Epidermal melanocyte (primary cell): ENCODE results near the gene GFPT1.

Source experiments
- DNase-seq: peaks from one replicate; pipeline ENCODE4 v3.0.0; 2011; ENCODE audit warnings: low spot score; ENCODE audit not compliant: insufficient read length

GFPT1 gene

DNA sequence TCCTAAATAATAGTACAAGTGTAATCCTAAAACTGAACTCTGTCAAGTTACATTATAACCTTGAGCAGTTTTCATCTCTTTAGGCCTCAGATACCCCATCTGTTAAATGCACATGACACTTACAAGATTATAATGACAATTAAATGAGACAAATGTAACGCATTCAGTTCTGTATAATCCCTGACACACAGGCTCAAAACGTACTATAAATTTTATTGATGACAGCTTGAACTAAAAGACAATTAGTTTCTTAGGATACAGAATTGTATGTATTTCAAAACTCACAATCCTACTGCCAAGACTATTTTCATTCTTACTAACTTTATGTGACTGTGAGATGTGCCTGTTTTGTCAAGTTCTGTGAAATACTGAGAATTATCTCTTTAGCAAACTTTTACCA lies 56.2 kb downstream of the GFPT1 start:
- DNase-seq = no peak

DNA sequence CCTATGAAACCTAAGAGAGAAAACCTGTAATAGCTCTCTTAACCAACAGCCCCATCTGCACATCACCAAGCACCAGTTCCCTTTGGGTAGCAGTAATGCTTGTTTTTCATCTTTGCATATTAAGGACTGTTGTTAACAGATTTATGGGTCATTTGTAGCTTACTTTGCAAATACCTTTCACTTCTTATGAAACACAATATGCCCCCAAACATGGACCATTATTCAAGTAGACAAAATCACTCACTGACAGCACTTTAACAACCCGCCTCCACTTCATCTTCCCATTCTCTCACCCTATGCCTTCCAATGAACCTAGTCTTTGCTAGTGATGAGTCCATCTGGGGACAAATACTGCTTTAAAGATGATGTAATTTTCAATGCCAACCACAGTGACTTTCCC lies 64.4 kb downstream of the GFPT1 start:
- DNase-seq = no peak

DNA sequence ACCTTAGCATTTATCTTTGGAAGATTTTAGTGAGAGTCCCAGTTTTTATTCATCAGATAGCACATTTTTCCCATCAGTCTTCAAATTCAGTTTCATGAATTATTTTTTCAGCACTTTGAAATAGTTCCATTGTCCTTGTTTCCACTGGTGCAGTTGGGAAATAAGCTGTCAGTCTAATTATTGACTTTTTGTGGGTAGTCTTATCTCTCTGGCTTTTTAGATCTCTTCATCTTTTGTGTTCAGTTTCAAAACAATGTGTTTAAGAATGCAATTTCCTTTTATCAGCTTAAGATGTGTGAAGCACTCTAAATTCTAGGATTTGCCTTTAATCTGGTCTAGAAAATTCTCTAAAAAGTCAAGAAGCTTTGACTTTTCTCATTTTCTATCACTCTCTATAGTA lies 70.5 kb downstream of the GFPT1 start:
- no peak for DNase-seq

DNA sequence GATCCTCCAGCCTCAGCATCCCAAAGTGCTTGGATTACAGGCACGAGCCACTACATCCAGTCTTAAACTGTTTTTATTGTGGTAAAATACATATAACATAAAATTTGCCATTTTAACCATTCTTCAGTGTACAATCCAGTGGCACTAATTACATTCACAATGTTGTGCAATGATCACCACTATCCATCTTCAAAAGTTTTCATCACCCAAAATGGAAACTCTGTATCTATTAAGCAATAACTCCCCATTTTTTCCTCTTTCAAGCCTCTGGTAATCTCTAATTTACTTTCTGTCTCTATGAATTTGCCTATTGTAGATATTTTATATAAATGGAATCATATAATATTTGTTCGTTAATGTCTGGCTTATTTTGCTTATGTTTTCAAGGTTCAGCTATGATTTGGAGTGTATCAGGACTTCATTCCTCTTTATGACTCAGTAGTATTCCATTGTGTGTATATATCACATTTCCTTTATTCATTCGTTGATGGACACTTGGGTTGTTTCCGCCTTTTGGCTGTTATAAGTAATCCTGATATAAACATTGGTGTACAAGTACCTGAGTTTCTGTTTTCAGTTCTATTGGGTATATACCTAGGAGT lies 71.8 kb downstream of the GFPT1 start:
- no peak for DNase-seq

DNA sequence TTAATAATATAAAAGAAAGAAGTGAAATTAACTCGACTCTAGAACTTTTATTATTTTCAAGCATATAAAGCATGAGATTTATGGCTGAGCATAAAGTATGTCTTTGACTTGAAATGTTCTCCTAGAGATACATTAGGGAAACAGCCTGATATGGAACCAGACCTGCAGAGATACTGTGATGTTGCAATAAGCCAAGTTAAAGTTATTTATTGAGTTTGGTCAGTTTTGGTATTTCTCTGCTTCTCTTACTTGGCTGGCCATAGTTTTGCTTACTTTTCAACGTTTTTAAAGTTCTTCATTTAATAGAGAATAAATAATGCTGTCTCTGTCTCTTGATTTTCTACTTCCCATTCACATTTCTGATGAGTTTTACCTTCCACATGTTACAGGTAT lies 76.0 kb downstream of the GFPT1 start:
- no peak for DNase-seq

DNA sequence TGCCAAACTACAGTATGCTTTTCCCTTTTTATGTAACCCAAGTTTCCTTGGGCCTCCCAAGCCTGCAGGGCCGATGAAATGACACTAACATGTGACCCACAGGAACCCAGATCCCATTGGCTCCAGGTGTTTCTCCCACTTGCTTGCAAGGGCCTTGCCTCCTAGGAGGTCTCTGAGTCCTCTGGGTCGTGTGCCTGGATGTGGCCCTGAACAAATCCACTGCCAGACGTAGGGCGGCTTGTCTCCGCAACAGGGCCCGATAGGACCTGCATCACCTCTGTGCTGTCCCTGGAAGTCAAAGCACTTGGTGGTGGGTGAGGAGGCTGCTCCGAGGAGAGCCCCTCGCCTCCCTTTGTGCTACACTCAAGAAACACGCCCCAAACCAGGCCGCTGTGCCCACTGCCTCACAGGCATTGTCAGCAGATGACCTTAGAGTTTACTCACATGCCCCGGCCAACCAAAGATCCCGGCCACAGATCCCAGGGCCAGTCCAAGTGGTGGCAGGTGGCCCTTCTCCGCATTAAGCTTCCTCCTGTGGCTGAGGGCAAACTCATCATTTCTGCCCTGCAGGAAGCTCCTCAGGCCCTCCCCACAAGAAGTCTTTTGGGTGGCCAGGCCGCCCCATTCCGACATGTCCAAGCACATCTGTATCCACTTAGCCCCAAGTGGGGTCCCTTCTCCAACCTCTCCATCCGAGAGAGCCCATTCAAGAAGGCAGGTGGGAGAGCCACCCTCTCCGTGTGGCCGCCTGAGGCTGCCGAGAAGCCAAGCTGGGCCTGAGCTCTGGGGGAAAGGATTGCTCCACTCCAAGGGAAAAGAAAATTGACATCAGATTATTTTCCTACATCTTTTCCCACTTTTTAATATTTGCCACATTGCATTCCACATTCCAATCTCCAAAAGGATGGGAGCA lies 76.7 kb downstream of the GFPT1 start:
- DNase-seq = no peak

DNA sequence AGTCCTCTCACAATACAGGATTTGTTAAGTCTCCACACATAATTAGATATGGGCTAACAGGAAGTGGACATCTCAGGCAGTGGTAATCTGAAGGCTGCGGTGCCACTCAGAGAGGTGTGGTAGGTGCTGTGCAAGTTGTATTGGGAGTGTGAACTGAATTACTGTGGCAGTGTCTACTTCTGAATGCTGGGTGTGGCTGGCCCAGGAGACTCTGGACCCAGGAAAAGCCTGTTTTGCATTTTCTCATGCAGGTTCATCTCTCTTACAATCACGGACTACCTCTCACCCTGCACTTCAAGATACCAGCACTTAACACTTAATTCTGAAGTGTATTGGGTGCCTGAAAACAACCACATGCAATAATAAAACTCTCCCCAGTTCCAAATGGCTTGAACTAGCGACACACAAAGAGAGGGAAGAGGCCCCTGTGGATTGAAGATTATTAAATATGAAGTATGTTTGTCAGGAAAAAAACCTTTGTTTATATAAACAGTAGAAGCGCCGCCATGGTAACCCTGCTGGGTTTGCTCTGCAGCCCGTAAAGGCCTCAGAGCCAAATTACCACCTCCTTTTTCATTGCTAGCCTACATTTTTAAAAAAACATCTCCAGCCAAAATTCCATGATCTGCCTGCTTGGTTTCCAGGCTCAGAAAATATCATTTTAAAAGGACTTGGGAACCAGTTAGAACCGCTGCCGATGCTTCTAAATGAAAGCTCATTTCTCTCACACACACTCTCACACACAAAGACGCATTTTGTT lies 77.5 kb downstream of the GFPT1 start:
- DNase-seq = peak; percentile 41

DNA sequence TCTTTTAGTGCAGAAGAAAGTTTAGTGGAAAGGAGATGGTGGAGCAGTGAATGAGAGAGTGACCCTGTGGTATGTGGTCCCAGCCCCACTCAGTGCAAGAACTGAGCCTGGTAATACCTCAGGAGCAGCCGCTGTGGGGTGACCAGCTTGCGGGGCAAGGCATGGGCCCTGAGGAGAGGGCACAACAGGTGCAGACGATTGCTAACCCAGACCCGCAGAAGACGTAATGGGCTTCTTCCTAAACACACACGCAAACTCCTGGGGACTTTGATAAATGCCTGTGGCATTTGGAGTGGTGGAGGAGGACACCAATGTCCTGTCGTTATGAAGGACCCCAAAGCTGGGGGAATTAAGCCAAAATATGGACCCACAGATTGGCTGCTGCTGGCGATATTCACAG lies 78.7 kb downstream of the GFPT1 start:
- DNase-seq = no peak

- no peak for DNase-seq
These were observed 79.4 kb downstream of the GFPT1 start for GRCh38 chr2:69307579-69308064.

- peak; percentile 59 for DNase-seq
These were observed 80.0 kb downstream of the GFPT1 start for GRCh38 chr2:69306822-69307578.

DNA sequence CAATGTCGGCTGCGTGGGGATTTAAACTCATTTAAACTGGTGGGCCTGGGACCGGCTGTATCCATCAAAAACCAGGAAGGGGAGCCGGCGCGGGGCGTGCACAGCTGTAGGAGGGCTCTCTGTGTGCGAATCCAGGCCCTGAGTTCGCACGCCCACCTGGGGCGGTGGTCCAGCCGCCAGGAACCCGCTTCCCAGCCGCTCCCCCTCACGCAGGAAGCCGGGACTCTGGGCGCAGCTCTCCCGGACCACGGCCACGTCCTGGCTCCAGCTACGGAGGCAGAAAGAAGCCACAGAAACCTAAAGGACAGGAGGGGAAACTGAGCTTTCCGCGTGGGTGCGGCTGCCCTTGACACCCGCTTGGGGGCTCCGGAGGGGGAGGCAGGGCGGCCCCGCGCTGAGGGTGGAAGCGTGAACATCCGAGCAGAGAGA lies 80.6 kb downstream of the GFPT1 start:
- no peak for DNase-seq

- DNase-seq = no peak
These were observed 81.2 kb downstream of the GFPT1 start for GRCh38 chr2:69305712-69306392.

DNA sequence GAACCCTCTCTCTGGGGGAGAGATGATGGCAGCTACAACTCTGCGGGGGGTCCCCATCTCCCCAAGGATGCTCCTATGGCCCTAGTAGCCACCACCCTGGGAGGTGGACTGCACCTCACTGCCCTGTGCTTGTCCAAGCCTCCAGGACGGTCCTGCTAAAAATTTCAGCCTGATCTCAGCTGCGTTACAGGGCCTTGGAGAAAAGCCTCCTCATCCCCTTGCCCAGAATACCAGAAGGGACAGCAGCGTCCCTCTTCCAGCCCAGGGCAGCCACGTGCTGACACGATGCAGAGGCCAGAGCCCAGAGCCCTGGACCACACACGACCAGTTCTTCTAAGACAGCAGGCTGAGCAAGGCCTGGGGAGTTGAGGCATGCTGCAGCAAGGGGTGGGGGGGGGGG lies 81.9 kb downstream of the GFPT1 start:
- no peak for DNase-seq

- DNase-seq = no peak
These were observed 82.4 kb downstream of the GFPT1 start for GRCh38 chr2:69304656-69305055.

- no peak for DNase-seq
These were observed 86.4 kb downstream of the GFPT1 start for GRCh38 chr2:69300650-69301049.

DNA sequence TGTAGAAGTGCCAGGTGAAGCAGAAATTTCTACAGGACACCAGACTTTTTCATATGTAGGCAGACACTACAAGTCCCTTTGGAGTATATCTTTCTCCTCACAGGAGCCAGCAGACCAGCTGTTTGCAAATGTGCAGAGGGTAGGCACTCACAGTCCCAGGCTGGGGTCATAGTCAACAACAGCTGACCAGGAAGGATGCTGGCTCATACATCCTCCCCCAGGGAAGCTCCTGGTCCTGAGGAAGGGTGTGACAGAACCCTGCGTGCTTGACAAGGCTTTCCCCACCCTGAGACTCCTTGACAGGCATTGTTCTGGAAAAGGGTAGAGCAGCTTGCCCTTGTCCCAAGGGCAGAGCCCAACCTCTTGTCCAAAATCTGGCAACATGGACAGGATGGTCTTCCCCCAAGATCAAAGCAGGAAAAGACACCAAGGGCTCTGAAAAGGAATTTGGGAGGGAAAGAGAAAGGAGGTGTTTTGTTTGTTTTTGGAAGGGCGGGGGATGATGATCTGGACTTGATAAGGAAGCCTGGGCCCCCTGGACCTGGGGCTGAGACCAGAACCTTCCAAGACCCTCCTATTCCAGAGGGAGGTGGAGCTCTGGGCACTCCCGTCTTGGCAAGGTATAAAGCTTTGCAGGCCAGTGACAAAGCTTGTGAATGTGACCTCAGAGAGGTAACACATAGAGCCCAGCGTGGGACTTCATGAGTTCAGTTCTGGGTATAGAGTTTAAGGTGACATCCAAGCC lies 87.1 kb downstream of the GFPT1 start:
- DNase-seq = no peak

DNA sequence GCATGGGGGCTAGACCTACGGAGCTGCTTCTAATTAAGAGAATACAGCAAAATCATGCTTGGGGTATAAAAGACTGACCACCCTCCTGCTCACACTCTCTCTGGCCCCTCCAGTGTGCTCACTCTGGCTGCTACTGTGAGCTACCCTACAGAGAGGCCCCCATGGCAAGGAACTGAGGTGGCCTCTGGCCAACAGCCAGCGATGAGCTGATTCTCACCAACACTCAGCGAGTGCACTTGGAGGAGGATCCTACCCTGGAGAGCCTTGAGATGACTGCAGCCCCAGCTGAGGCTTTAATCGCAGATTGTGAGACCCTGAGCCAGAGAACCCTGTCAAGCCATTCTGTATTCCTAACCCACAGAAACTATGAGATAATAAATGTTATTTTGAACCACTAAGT lies 88.2 kb downstream of the GFPT1 start:
- DNase-seq = no peak

GRCh38 chr2:69298261-69298660 lies 88.8 kb downstream of the GFPT1 start:
- DNase-seq = peak; percentile 35

- no peak for DNase-seq
These were observed 89.8 kb downstream of the GFPT1 start for GRCh38 chr2:69297216-69297615.

DNA sequence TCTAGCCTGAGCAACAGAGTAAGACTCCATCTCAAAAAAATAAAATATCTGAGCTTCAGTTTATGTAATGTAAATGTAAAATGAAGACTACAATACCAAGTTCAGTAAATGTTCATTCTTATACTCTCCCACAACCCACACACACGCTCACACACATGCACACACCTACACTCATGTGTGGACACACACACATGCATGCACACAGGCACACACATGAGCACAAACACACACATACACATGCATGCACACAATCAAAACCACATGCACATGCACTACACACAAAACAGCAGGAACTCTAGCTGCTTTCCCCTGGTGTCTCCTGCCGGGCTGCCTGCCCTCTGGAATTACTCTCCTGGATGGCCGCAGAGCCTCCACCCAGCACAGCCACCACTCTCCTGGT lies 90.6 kb downstream of the GFPT1 start:
- no peak for DNase-seq
